Kidney (tissue), 14 donors: ENCODE measurements around the gene DSTN. TPM values are rescaled to one million over a fixed set of nuclear protein-coding genes. Genes with fewer than 3 reads are reported as not detected.
A peak's percentile ranks its signal among the peaks of the same experiment; 100 is the strongest.

ENCODE experiments used
- DNase-seq, 5 donors: peaks; one replicate each; pipeline ENCODE4 v3.0.0-alpha.2; 2013 to 2020
- FAIRE-seq: peaks from 2 replicates; lab custom pipeline; 2012; peaks lifted over from hg19 to GRCh38; lab: Jason Lieb, UNC
- H3K27ac ChIP-seq, 2 donors: one replicate each; pipeline ENCODE4 v1.7.0; 2013; ENCODE audit warnings: low read depth in 2 of 2, low read length in 2 of 2, inconsistent platforms in 1 of 2
- H3K27me3 ChIP-seq: one replicate; pipeline ENCODE4 v1.7.1; 2013; ENCODE audit warnings: low read length, inconsistent platforms; ENCODE audit not compliant: control insufficient read depth, insufficient read depth
- H3K36me3 ChIP-seq, 3 donors: one replicate each; pipeline versions ENCODE4 v1.7.0 to v1.7.1; 2013; ENCODE audit warnings: low read length in 3 of 3, control low read depth in 1 of 3, inconsistent platforms in 1 of 3; ENCODE audit not compliant: insufficient read depth in 3 of 3, control insufficient read depth in 2 of 3
- H3K4me1 ChIP-seq, 3 donors: one replicate each; pipeline versions ENCODE4 v1.7.0 to v1.7.1; 2013; ENCODE audit warnings: low read length in 3 of 3, inconsistent platforms in 1 of 3, low read depth in 1 of 3; ENCODE audit not compliant: control insufficient read depth in 2 of 3, insufficient read depth in 2 of 3
- H3K4me3 ChIP-seq, 3 donors: one replicate each; pipeline versions ENCODE4 v1.7.0 to v1.8.1; 2013; ENCODE audit warnings: low read length in 3 of 3, control low read depth in 1 of 3, inconsistent platforms in 1 of 3
- H3K9ac ChIP-seq, 3 donors: one replicate each; pipeline versions ENCODE4 v1.7.0 to v1.7.1; 2013; ENCODE audit warnings: low read length in 3 of 3, control low read depth in 1 of 3, inconsistent platforms in 1 of 3
- H3K9me3 ChIP-seq, 3 donors: one replicate each; pipeline versions ENCODE4 v1.7.0 to v1.7.1; 2013; ENCODE audit warnings: low read length in 3 of 3, control low read depth in 1 of 3, inconsistent platforms in 1 of 3; ENCODE audit not compliant: control insufficient read depth in 2 of 3, insufficient read depth in 1 of 3
- CTCF ChIP-seq: IDR thresholded peaks from 3 replicates; pipeline ENCODE4 v1.5.1; 2012; ENCODE audit warnings: mild to moderate bottlenecking, moderate library complexity, borderline replicate concordance; ENCODE audit not compliant: insufficient read depth; ENCODE audit errors: extremely low read depth
- intact Hi-C: fragments of 100-400 bp; cut with DNase I; formaldehyde crosslinking; loops from one replicate; pipeline ENCODE4 v1.11.1; 2022
- polyA plus RNA-seq: library from polyadenylated mRNA; stranded (reverse); fragments of 350-450 nt; fragmentation: Illumina TruSeq; extraction: RNeasy Lipid Tissue Mini Kit (QIAGEN cat#74804); gene quantifications from one replicate; pipeline ENCODE4 v1.2.3, GENCODE V29; 2014; ENCODE audit warnings: low read depth, low replicate concordance; ENCODE audit not compliant: insufficient read depth
- total RNA-seq: library from RNA; stranded (reverse); fragmentation: NEBNext Ultra II Directional; extraction: Animal tissue kit (Norgen Biotek cat#: 25700); gene quantifications from one replicate; pipeline ENCODE4 v1.2.1, GENCODE V29; 2021
- donor health status: control.
- donor health status: control.
- donor health status: control.
- donor health status: control.
- donor health status: control.
- donor health status: DM: yes; HTN: yes; CAD: no.
- donor health status: Normal renal cell carcinoma (clear cell type).

The DSTN gene
- total and polyA plus RNA-seq, 2 donors from 2014 or later: 409 to 525 TPM

GRCh38 chr20:17523326-17523725, 46.5 kb upstream of the DSTN start:
- FAIRE-seq (no peak), DNase-seq (no peak)
- Histone ChIP-seq H3K9me3 (no peaks in the 10 kb centered on the region), H3K4me1 (peaks cover 0 to 2% (median 0%) of the 10 kb centered on the region in 3 donors), H3K27me3 (no peaks in the 10 kb centered on the region), H3K4me3 (no peak overlapping the region), H3K27ac (no peak overlapping the region), H3K36me3 (no peaks in the 10 kb centered on the region), H3K9ac (no peak overlapping the region)
- intact Hi-C loops: no loop called here
- no peak for TF ChIP-seq CTCF

- TF ChIP-seq CTCF: no peak
- H3K9ac ChIP-seq: no peak overlapping the region
- intact Hi-C loops: no loop called here
- DNase-seq (peak in 2 of 5 donors; percentile 26 to 53), FAIRE-seq (no peak)
- H3K9me3 ChIP-seq: no peaks in the 10 kb centered on the region
- no peak overlapping the region for H3K4me3 ChIP-seq
- H3K27ac ChIP-seq: no peak overlapping the region
- H3K36me3 ChIP-seq: no peaks in the 10 kb centered on the region
- no peaks in the 10 kb centered on the region for H3K27me3 ChIP-seq
- peaks cover 0 to 2% (median 0%) of the 10 kb centered on the region in 3 donors for H3K4me1 ChIP-seq
These were observed 45.3 kb upstream of the DSTN start for GRCh38 chr20:17524560-17524959.

- peak in 1 of 5 donors; percentile 48 for DNase-seq
- FAIRE-seq: no peak
- Histone ChIP-seq H3K9me3 (no peaks in the 10 kb centered on the region), H3K27ac (no peak overlapping the region), H3K4me1 (peaks cover 0 to 2% (median 0%) of the 10 kb centered on the region in 3 donors), H3K27me3 (no peaks in the 10 kb centered on the region), H3K4me3 (no peak overlapping the region), H3K36me3 (no peaks in the 10 kb centered on the region), H3K9ac (no peak overlapping the region)
- no peak for TF ChIP-seq CTCF
- intact Hi-C loops: no loop called here
These were observed 44.7 kb upstream of the DSTN start for GRCh38 chr20:17525132-17525531.

- no peak overlapping the region for H3K4me3 ChIP-seq
- H3K36me3 ChIP-seq: no peaks in the 10 kb centered on the region
- no peaks in the 10 kb centered on the region for H3K27me3 ChIP-seq
- FAIRE-seq: no peak
- intact Hi-C loops: no loop called here
- TF ChIP-seq CTCF: no peak
- H3K9ac ChIP-seq: no peak overlapping the region
- peaks cover 0 to 2% (median 0%) of the 10 kb centered on the region in 3 donors for H3K4me1 ChIP-seq
- H3K9me3 ChIP-seq: no peaks in the 10 kb centered on the region
- peak in 3 of 5 donors; percentile 33 to 62 (median 52) for DNase-seq
- H3K27ac ChIP-seq: no peak overlapping the region
These were observed 44.2 kb upstream of the DSTN start for GRCh38 chr20:17525650-17526049.
